Right atrium auricular region (tissue), 2 donors: ENCODE measurements around the gene PTGR1. TPM values are rescaled to one million over a fixed set of nuclear protein-coding genes. Genes with fewer than 3 reads are reported as not detected.

Experiments
- DNase-seq: peaks from one replicate; pipeline ENCODE4 v3.0.0-alpha.2; 2019; ENCODE audit warnings: low spot score
- H3K27ac ChIP-seq, 2 donors: fragments of 200-600 bp; sonication (generic); 1 replicate in 1 of 2; 2 replicates in 1 of 2; pipeline ENCODE4 v1.5.1; 2016 to 2019
- H3K27me3 ChIP-seq, 2 donors: fragments of 200-600 bp; sonication (generic); one replicate each; pipeline versions ENCODE4 v1.5.1 to v1.6.0; 2017 to 2019
- H3K36me3 ChIP-seq: fragments of 200-600 bp; sonication (generic); one replicate; pipeline ENCODE4 v1.5.1; 2016
- H3K4me1 ChIP-seq, 2 donors: fragments of 200-600 bp; sonication (generic); one replicate each; pipeline versions ENCODE4 v1.5.1 to v1.6.0; 2017 to 2019
- H3K4me3 ChIP-seq, 2 donors: fragments of 200-600 bp; sonication (generic); 1 replicate in 1 of 2; 2 replicates in 1 of 2; pipeline ENCODE4 v1.5.1; 2017 to 2019; ENCODE audit warnings: mild to moderate bottlenecking in 1 of 2, moderate library complexity in 1 of 2
- H3K9me3 ChIP-seq, 2 donors: fragments of 200-600 bp; sonication (generic); one replicate each; pipeline ENCODE4 v1.5.1; 2019
- CTCF ChIP-seq, 2 donors: fragments of 200-600 bp; sonication (generic); IDR thresholded peaks; one replicate each; pipeline ENCODE4 v1.5.1; 2019; ENCODE audit warnings: antibody characterized with exemption in 2 of 2
- total RNA-seq, 2 donors: library from RNA; depleted of rRNA; stranded (reverse); fragments of >200 nt; gene quantifications; one replicate each; pipeline ENCODE4 v1.1.0, GENCODE V29; 2016

The PTGR1 gene
- total RNA-seq, 2 donors from 2014 or later, result 23.9 to 38.8 TPM

DNA sequence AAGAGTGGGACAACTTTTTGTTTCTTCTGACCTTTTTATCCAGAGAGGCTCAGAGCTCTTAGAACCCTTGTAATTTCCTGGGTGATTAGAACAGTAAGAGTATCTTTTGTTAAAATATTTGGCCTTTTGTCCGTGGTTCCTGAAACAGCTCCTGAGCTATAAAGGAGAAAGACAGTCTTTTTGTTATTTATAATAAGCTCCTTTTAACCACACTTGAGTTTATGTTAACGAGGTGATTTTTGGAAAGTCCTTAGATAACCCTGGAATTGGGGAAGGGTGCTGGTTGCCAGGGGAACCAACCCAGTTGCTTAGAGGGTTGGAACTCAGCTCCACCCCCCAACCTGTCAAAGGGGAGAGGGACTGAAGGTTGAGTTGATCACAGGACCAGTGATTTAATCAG, 69.7 kb downstream of the PTGR1 start:
- Histone ChIP-seq H3K4me1 (peaks cover 0 to 13% of the 10 kb centered on the region in 2 donors), H3K27ac (no peak overlapping the region), H3K36me3 (peaks cover 27% of the 10 kb centered on the region), H3K27me3 (no peaks in the 10 kb centered on the region), H3K4me3 (no peak overlapping the region), H3K9me3 (peaks cover 6 to 19% of the 10 kb centered on the region in 2 donors)
- no peak for TF ChIP-seq CTCF (IDR thresholded peaks at IDR 0.05)
- DNase-seq, result no peak

- no peaks in the 10 kb centered on the region for H3K27me3 ChIP-seq
- TF ChIP-seq CTCF (IDR thresholded peaks at IDR 0.05), result no peak
- H3K36me3 ChIP-seq, result peaks cover 7% of the 10 kb centered on the region
- no peak overlapping the region for H3K27ac ChIP-seq
- H3K9me3 ChIP-seq, result no peaks in the 10 kb centered on the region
- no peak overlapping the region for H3K4me3 ChIP-seq
- peaks cover 0 to 16% of the 10 kb centered on the region in 2 donors for H3K4me1 ChIP-seq
- no peak for DNase-seq
Observed at GRCh38 chr9:111527347-111527746, 72.1 kb downstream of the PTGR1 start.

DNA sequence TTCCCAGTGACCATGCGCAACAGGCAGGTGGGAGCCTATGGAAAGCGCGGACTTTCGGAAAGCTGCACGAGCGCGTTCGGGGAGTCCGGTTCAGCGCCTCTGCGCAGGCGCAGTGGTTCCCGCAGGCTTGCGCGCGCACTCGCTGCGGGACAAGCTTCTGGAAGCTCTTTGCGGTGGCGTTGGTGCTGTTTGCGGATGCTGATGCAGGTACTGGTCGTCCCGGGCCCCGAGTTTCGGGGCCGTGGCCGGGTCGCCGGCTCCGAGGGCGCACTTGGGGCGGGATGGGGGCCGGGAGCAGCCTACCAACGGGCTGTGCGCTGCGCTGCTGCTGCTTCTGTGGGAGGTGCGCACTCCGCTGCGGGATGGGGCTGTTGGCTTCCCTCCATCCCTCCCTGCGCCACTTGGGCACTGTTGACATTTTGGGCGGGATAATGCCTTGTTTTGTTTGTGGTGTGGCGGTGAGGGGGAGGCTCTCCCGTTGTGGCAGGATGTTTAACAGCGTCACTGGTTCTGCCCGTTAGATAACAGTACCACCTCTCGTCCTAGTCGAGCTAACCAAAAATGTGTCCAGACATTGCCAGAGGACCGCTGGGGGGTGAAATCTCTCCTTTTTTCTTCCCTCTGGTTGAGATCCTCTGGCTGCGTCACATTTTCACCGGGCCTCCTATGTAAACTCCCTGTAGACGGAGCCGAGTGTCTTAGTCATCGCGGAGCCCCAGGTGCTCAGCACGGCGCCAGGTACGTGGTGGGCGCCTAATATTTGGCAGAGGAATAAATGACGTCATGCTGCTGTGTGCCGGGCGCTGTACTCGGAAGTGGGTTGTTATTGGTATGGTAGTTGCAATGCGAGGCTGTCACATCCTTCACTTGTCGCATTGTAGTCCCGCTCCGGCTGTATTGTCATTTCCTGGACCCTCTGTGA, 74.1 kb downstream of the PTGR1 start, which contains the start of gene ZNF483:
ZNF483 (plus strand) TSS at position 124 of the 922 bp plus-strand sequence. CDS start 2,217 bp downstream, outside the sequence.
- peak within 1 kb of the TSS; percentile 45 to 79 for H3K27ac ChIP-seq
- peak within 1 kb of the TSS; percentile 64 to 97 for H3K4me3 ChIP-seq
- peaks cover 0 to 16% of the 10 kb centered on the region in 2 donors for H3K4me1 ChIP-seq
- TF ChIP-seq CTCF (IDR thresholded peaks at IDR 0.05), result no peak
- DNase-seq, result peak; percentile 75
- H3K9me3 ChIP-seq, result no peaks in the 10 kb centered on the region
- H3K36me3 ChIP-seq, result no peaks in the 10 kb centered on the region
- H3K27me3 ChIP-seq, result no peaks in the 10 kb centered on the region

GRCh38 chr9:111524731-111525055, 74.8 kb downstream of the PTGR1 start:
- no peak overlapping the region for H3K27ac ChIP-seq
- no peaks in the 10 kb centered on the region for H3K36me3 ChIP-seq
- no peaks in the 10 kb centered on the region for H3K9me3 ChIP-seq
- DNase-seq, result no peak
- H3K4me3 ChIP-seq, result peak overlapping the region; percentile 64 to 97
- no peak for TF ChIP-seq CTCF (IDR thresholded peaks at IDR 0.05)
- H3K4me1 ChIP-seq, result peaks cover 0 to 16% of the 10 kb centered on the region in 2 donors
- H3K27me3 ChIP-seq, result no peaks in the 10 kb centered on the region

- no peak overlapping the region for H3K4me3 ChIP-seq
- no peak overlapping the region for H3K27ac ChIP-seq
- no peaks in the 10 kb centered on the region for H3K27me3 ChIP-seq
- no peaks in the 10 kb centered on the region for H3K9me3 ChIP-seq
- no peaks in the 10 kb centered on the region for H3K4me1 ChIP-seq
- no peak for DNase-seq
- no peak for TF ChIP-seq CTCF (IDR thresholded peaks at IDR 0.05)
- no peaks in the 10 kb centered on the region for H3K36me3 ChIP-seq
Observed at GRCh38 chr9:111516061-111516465, 83.4 kb downstream of the PTGR1 start.
